ENCODE results near the gene TMLHE.
"Not testable (repeated sequence)": the region's sequence is repeated elsewhere in the genome, so short reads cannot be mapped to it uniquely, and the experiment has no call there.

Gene TMLHE

GRCh38 chrX:155612312-155613224 lies at the start of gene TMLHE, which contains the start of gene SPRY3:
TSS of gene TMLHE (minus strand) at chrX:155612952. CDS start at chrX:155545276, 67,676 bp downstream.
TSS of gene SPRY3 (plus strand) at chrX:155612586.
- peak; percentile 7 to 25 for DNase-seq (ENCODE audit: low read depth in 1 of 2, low spot score in 1 of 2)

GRCh38 chrX:155662282-155662681 lies 49.5 kb upstream of the TMLHE start:
- DNase-seq (ENCODE audit: low read depth in 1 of 2, low spot score in 1 of 2): no peak

- DNase-seq (ENCODE audit: low read depth in 1 of 2, low spot score in 1 of 2): no peak
These were observed 32.4 kb upstream of the TMLHE start for GRCh38 chrX:155645180-155645579.

- no peak for DNase-seq (ENCODE audit: low read depth in 1 of 2, low spot score in 1 of 2)
These were observed 30.5 kb upstream of the TMLHE start for GRCh38 chrX:155643240-155643639.

- DNase-seq (ENCODE audit: low read depth in 1 of 2, low spot score in 1 of 2): not testable (repeated sequence)
These were observed 28.6 kb upstream of the TMLHE start for GRCh38 chrX:155641371-155641770.

GRCh38 chrX:155637714-155638113 lies 25.0 kb upstream of the TMLHE start:
- DNase-seq (ENCODE audit: low read depth in 1 of 2, low spot score in 1 of 2): no peak

GRCh38 chrX:155635019-155635418 lies 22.3 kb upstream of the TMLHE start:
- not testable (repeated sequence) for DNase-seq (ENCODE audit: low read depth in 1 of 2, low spot score in 1 of 2)

GRCh38 chrX:155632431-155633100 lies 19.8 kb upstream of the TMLHE start:
- no peak for DNase-seq (ENCODE audit: low read depth in 1 of 2, low spot score in 1 of 2)

- not testable (repeated sequence) for DNase-seq (ENCODE audit: low read depth in 1 of 2, low spot score in 1 of 2)
These were observed 7.4 kb upstream of the TMLHE start for GRCh38 chrX:155620110-155620509.

GRCh38 chrX:155615938-155616337 lies 3.2 kb upstream of the TMLHE start:
- no peak for DNase-seq (ENCODE audit: low read depth in 1 of 2, low spot score in 1 of 2)

- no peak for DNase-seq (ENCODE audit: low read depth in 1 of 2, low spot score in 1 of 2)
These were observed 1.3 kb upstream of the TMLHE start for GRCh38 chrX:155613927-155614559.

GRCh38 chrX:155611302-155611701 lies 1.4 kb downstream of the TMLHE start:
- DNase-seq (ENCODE audit: low read depth in 1 of 2, low spot score in 1 of 2): no peak

GRCh38 chrX:155592981-155593380 lies 19.8 kb downstream of the TMLHE start:
- DNase-seq (ENCODE audit: low read depth in 1 of 2, low spot score in 1 of 2): no peak

- no peak for DNase-seq (ENCODE audit: low read depth in 1 of 2, low spot score in 1 of 2)
These were observed 20.4 kb downstream of the TMLHE start for GRCh38 chrX:155592331-155592730.

- DNase-seq (ENCODE audit: low read depth in 1 of 2, low spot score in 1 of 2): no peak
These were observed 35.1 kb downstream of the TMLHE start for GRCh38 chrX:155577682-155578081.

- no peak for DNase-seq (ENCODE audit: low read depth in 1 of 2, low spot score in 1 of 2)
These were observed 49.7 kb downstream of the TMLHE start for GRCh38 chrX:155563099-155563498.

GRCh38 chrX:155544881-155545280 lies 67.9 kb downstream of the TMLHE start:
- DNase-seq (ENCODE audit: low read depth in 1 of 2, low spot score in 1 of 2): no peak

GRCh38 chrX:155535866-155536265 lies 76.9 kb downstream of the TMLHE start:
- no peak for DNase-seq (ENCODE audit: low read depth in 1 of 2, low spot score in 1 of 2)

GRCh38 chrX:155534800-155535199 lies 78.0 kb downstream of the TMLHE start:
- DNase-seq (ENCODE audit: low read depth in 1 of 2, low spot score in 1 of 2): no peak

- DNase-seq (ENCODE audit: low read depth in 1 of 2, low spot score in 1 of 2): not testable (repeated sequence)
These were observed 85.7 kb downstream of the TMLHE start for GRCh38 chrX:155527023-155527422.

- DNase-seq (ENCODE audit: low read depth in 1 of 2, low spot score in 1 of 2): no peak
These were observed 98.5 kb downstream of the TMLHE start for GRCh38 chrX:155514225-155514624.

GRCh38 chrX:155505296-155505695 lies 107.5 kb downstream of the TMLHE start:
- no peak for DNase-seq (ENCODE audit: low read depth in 1 of 2, low spot score in 1 of 2)

All from activated T-helper 1 cell treated with anti-CD3 and anti-CD28 coated beads, Interleukin-2, amount 50 U/mL, for 16 hours (primary cell).